ENCODE data around the gene GEMIN5. TPM values are rescaled to one million over a fixed set of nuclear protein-coding genes. Genes with fewer than 3 reads are reported as not detected.

Gene GEMIN5
- total RNA-seq, 1 experiment from 2014 or later = 35.8 TPM

- Mint-ChIP-seq H3K4me1 (no peaks in the 10 kb centered on the region), H3K4me3 (no peak overlapping the region), H3K9me3 (no peaks in the 10 kb centered on the region), H3K36me3 (ENCODE audit: insufficient read depth in 1 of 3, low read depth in 3 of 3) (peaks cover 0 to 6% (median 2%) of the 10 kb centered on the region in 3 experiments; a peak in 3 of 7 replicates), H3K27ac (no peak overlapping the region), H3K27me3 (ENCODE audit: low read depth) (no peaks in the 10 kb centered on the region)
- H3K4me2 ChIP-seq (ENCODE audit: insufficient read depth, insufficient read length, low read length) = no peak overlapping the region
- H2BK5ac ChIP-seq (ENCODE audit: insufficient read length, low read length) = no peak overlapping the region
- H3K27ac ChIP-seq (ENCODE audit: insufficient read length, low read depth, low read length) = no peak overlapping the region
- no peak for DNase-seq
- H4K8ac ChIP-seq (replicated peaks; ENCODE audit: insufficient read length, low read depth, low read length) = no peak overlapping the region
- no peak overlapping the region for H4K91ac ChIP-seq (ENCODE audit: insufficient read length, low read depth, low read length)
- no peaks in the 10 kb centered on the region for H3K9me3 ChIP-seq (ENCODE audit: control insufficient read depth, low read depth, low read length)
- no peak overlapping the region for H4K5ac ChIP-seq (ENCODE audit: insufficient read length, low read depth, low read length)
- no peak overlapping the region for H2BK12ac ChIP-seq (ENCODE audit: insufficient read length, low read depth, low read length)
- no peaks in the 10 kb centered on the region for H3K4me1 ChIP-seq (ENCODE audit: insufficient read depth, low read length)
- H3T11ph ChIP-seq (ENCODE audit: low read length) = no peak overlapping the region
- H2BK120ac ChIP-seq (ENCODE audit: low read depth, low read length, poor library complexity, severe bottlenecking) = no peak overlapping the region
- H3K4ac ChIP-seq (ENCODE audit: low read depth, low read length) = no peak overlapping the region
- no CpG with 5 or more reads among the region's 2 CpGs for WGBS (ENCODE audit: extremely low coverage, insufficient read length, low lambda C conversion rate)
- no peak overlapping the region for H3K9ac ChIP-seq (ENCODE audit: extremely low read depth, insufficient read length, low read length)
- no peaks in the 10 kb centered on the region for H4K20me1 ChIP-seq (ENCODE audit: control insufficient read depth, insufficient read depth, insufficient read length)
- no peak overlapping the region for H2BK20ac ChIP-seq (ENCODE audit: low read depth, low read length, poor library complexity, severe bottlenecking)
- H3K14ac ChIP-seq (ENCODE audit: insufficient read depth, low read length) = no peak overlapping the region
- no peak overlapping the region for H3K56ac ChIP-seq (ENCODE audit: insufficient read length, low read depth, low read length)
- no peak for TF ChIP-seq CTCF (conservative IDR thresholded peaks at IDR 0.05)
- no peak overlapping the region for H2AFZ ChIP-seq (ENCODE audit: low read length)
- H3K79me1 ChIP-seq (ENCODE audit: insufficient read depth, low read depth, low read length, poor library complexity, severe bottlenecking) = no peaks in the 10 kb centered on the region
- H2BK15ac ChIP-seq (ENCODE audit: low read depth, low read length) = no peak overlapping the region
- no peak overlapping the region for H2AK5ac ChIP-seq (ENCODE audit: insufficient read length, low read length)
- no peak overlapping the region for H3K23ac ChIP-seq (ENCODE audit: insufficient read length, low read depth, low read length)
- H3K27me3 ChIP-seq (ENCODE audit: insufficient read depth, low read length) = no peaks in the 10 kb centered on the region
- peaks cover 3% of the 10 kb centered on the region; the same call in 1 of the 2 replicates for H3K79me2 ChIP-seq (ENCODE audit: insufficient read depth, low read length)
- H3K23me2 ChIP-seq (ENCODE audit: insufficient read length, low read depth, low read length, poor library complexity, severe bottlenecking) = no peaks in the 10 kb centered on the region
- no peak overlapping the region for H3K18ac ChIP-seq (ENCODE audit: insufficient read length, low read depth, low read length)
Measured at GRCh38 chr5:154949781-154950180, 11.8 kb upstream of the GEMIN5 start.
